Measurements from ENCODE around the gene IL13RA1. TPM values are rescaled to one million over a fixed set of nuclear protein-coding genes. Genes with fewer than 3 reads are reported as not detected.

IL13RA1 gene
- total RNA-seq, 1 donor from 2014 or later: 3.2 TPM

DNA sequence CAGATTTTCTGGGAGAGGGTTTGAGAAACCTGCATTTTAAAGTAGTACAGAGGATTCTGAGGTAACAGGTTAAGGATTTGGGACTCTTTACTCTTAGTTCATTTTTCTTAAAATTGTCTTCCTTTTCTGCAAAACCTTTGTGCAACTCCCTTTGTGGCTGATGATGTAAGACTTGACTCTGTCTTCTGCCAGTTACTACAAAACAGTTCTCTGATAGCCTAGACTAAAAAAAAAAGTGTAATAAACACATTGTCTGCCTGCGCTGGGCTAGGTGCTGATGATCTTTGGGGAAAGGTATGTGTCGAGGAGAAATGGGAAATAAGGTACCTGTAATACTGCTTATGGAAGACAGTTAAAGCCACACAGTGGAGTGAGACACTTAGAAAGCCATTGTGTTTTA lies 28.7 kb downstream of the IL13RA1 start:
- Histone ChIP-seq H3K9ac (no peak overlapping the region), H3K4me2 (no peak overlapping the region), H3F3A (ENCODE audit: low read depth) (no peaks in the 10 kb centered on the region), H3K4me3 (no peak overlapping the region), H2AFZ (replicated peaks) (no peak overlapping the region), H3K9me3 (ENCODE audit: low read depth) (no peaks in the 10 kb centered on the region), H4K20me1 (ENCODE audit: low read depth) (no peaks in the 10 kb centered on the region), H3K27ac (no peak overlapping the region), H3K27me3 (no peaks in the 10 kb centered on the region), H3K79me2 (ENCODE audit: low read depth) (no peaks in the 10 kb centered on the region), H3K4me1 (no peaks in the 10 kb centered on the region), H3K36me3 (no peaks in the 10 kb centered on the region)
- Mint-ChIP-seq H3K36me3 (peaks cover 12% of the 10 kb centered on the region), H3K9me3 (no peaks in the 10 kb centered on the region), H3K27me3 (ENCODE audit: insufficient read depth, low read depth) (no peaks in the 10 kb centered on the region), H3K27ac (no peak overlapping the region), H3K4me3 (no peak overlapping the region), H3K4me1 (no peaks in the 10 kb centered on the region)
- no peak for DNase-seq (ENCODE audit: low spot score)
- no peak for TF ChIP-seq EZH2 (IDR thresholded peaks at IDR 0.05)
- TF ChIP-seq, protein P1, sequence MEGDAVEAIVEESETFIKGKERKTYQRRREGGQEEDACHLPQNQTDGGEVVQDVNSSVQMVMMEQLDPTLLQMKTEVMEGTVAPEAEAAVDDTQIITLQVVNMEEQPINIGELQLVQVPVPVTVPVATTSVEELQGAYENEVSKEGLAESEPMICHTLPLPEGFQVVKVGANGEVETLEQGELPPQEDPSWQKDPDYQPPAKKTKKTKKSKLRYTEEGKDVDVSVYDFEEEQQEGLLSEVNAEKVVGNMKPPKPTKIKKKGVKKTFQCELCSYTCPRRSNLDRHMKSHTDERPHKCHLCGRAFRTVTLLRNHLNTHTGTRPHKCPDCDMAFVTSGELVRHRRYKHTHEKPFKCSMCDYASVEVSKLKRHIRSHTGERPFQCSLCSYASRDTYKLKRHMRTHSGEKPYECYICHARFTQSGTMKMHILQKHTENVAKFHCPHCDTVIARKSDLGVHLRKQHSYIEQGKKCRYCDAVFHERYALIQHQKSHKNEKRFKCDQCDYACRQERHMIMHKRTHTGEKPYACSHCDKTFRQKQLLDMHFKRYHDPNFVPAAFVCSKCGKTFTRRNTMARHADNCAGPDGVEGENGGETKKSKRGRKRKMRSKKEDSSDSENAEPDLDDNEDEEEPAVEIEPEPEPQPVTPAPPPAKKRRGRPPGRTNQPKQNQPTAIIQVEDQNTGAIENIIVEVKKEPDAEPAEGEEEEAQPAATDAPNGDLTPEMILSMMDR (IDR thresholded peaks at IDR 0.05): no peak
- TF ChIP-seq EZH2phosphoT487 (IDR thresholded peaks at IDR 0.05): no peak

DNA sequence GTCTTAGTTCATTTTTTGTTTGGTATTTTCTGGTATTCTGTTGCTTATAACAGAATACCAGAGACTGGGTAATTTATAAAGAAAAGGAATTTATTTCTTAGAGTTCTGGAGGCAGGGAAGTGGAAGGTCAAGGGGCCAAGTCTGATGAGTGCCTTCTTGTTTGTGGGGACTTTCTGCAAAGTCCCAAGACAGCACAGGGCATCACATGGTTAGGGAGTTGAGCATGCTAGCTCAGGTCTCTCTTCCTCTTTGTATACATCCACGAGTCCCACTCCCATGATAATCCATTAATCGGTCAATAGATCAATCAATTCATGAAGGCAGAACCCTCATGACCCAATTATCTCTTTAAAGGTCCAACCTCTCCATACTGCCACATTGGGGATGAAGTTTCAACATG lies 31.1 kb downstream of the IL13RA1 start:
- peaks cover 8% of the 10 kb centered on the region for H3K36me3 Mint-ChIP-seq
- Histone ChIP-seq H3K27me3 (no peaks in the 10 kb centered on the region), H3K79me2 (ENCODE audit: low read depth) (no peaks in the 10 kb centered on the region), H3K36me3 (no peaks in the 10 kb centered on the region), H3K9ac (no peak overlapping the region), H3K4me1 (no peaks in the 10 kb centered on the region), H4K20me1 (ENCODE audit: low read depth) (no peaks in the 10 kb centered on the region), H3F3A (ENCODE audit: low read depth) (no peaks in the 10 kb centered on the region), H2AFZ (replicated peaks) (no peak overlapping the region), H3K4me3 (no peak overlapping the region), H3K9me3 (ENCODE audit: low read depth) (no peaks in the 10 kb centered on the region), H3K4me2 (no peak overlapping the region), H3K27ac (no peak overlapping the region)
- H3K4me3 Mint-ChIP-seq: no peak overlapping the region
- no peak for DNase-seq (ENCODE audit: low spot score)
- H3K4me1 Mint-ChIP-seq: no peaks in the 10 kb centered on the region
- no peak overlapping the region for H3K27ac Mint-ChIP-seq
- H3K27me3 Mint-ChIP-seq (ENCODE audit: insufficient read depth, low read depth): no peaks in the 10 kb centered on the region
- TF ChIP-seq, protein P1 (IDR thresholded peaks at IDR 0.05): no peak
- TF ChIP-seq EZH2phosphoT487 (IDR thresholded peaks at IDR 0.05) (no peak), EZH2 (IDR thresholded peaks at IDR 0.05) (no peak)
- H3K9me3 Mint-ChIP-seq: no peaks in the 10 kb centered on the region

DNA sequence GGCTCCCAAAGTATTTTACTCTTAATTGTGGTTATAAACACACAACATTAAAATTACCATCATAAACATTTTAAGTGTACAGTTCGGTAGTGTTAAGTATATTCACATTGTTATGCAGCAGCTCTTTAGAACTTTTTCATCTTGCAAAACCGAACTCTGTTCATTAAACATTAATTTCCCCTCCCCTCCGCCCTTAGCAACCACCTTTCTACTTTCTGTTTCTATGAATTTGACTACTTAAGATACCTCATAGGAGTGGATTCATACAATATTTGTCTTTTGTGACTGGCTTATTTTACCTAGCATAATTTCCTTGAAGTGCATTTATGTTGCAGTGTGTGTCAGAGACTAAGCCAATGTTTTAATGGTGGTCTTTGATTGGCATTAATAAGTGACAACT lies 32.6 kb downstream of the IL13RA1 start:
- no peaks in the 10 kb centered on the region for H4K20me1 ChIP-seq (ENCODE audit: low read depth)

More for the DNA sequence above, 32.6 kb downstream of the IL13RA1 start:
- H3K79me2 ChIP-seq (ENCODE audit: low read depth): no peaks in the 10 kb centered on the region
- H3K36me3 ChIP-seq: no peaks in the 10 kb centered on the region
- peaks cover 3% of the 10 kb centered on the region for H3K4me1 Mint-ChIP-seq
- no peak overlapping the region for H3K9ac ChIP-seq
- no peaks in the 10 kb centered on the region for H3K27me3 Mint-ChIP-seq (ENCODE audit: insufficient read depth, low read depth)
- no peak for TF ChIP-seq EZH2phosphoT487 (IDR thresholded peaks at IDR 0.05)
- TF ChIP-seq, protein P1 (IDR thresholded peaks at IDR 0.05): no peak
- no peak for TF ChIP-seq EZH2 (IDR thresholded peaks at IDR 0.05)
- no peak overlapping the region for H3K27ac Mint-ChIP-seq
- H3K9me3 ChIP-seq (ENCODE audit: low read depth): no peaks in the 10 kb centered on the region
- H3K4me1 ChIP-seq: no peaks in the 10 kb centered on the region
- DNase-seq (ENCODE audit: low spot score): no peak
- no peaks in the 10 kb centered on the region for H3F3A ChIP-seq (ENCODE audit: low read depth)
- no peak overlapping the region for H3K27ac ChIP-seq
- H3K4me3 Mint-ChIP-seq: no peak overlapping the region
- H3K4me2 ChIP-seq: no peak overlapping the region
- H3K36me3 Mint-ChIP-seq: peaks cover 5% of the 10 kb centered on the region
- no peak overlapping the region for H3K4me3 ChIP-seq
- no peaks in the 10 kb centered on the region for H3K9me3 Mint-ChIP-seq
- H3K27me3 ChIP-seq: no peaks in the 10 kb centered on the region
- no peak overlapping the region for H2AFZ ChIP-seq (replicated peaks)
